HG02763 (cell line): Measurements from ENCODE around the gene CNIH3.
A peak's percentile ranks its signal among the peaks of the same experiment; 100 is the strongest.

Experiments used
- ATAC-seq: cut with Tn5 transposase; IDR thresholded peaks from one replicate; pipeline ENCODE4 v1.9.1; 2021; ENCODE audit warnings: mild to moderate bottlenecking, moderate library complexity; ENCODE audit not compliant: unreplicated experiment

Gene CNIH3

GRCh38 chr1:224613486-224613885 is 2.6 kb upstream of the CNIH3 start:
- no peak for ATAC-seq

- ATAC-seq, result no peak
These were observed 766 bp downstream of the CNIH3 start for GRCh38 chr1:224616756-224617409.

GRCh38 chr1:224617410-224618355 is 1.6 kb downstream of the CNIH3 start:
- no peak for ATAC-seq

GRCh38 chr1:224619209-224619608 is 3.1 kb downstream of the CNIH3 start:
- no peak for ATAC-seq

GRCh38 chr1:224620105-224620504 is 4.0 kb downstream of the CNIH3 start:
- ATAC-seq, result no peak

- ATAC-seq, result no peak
These were observed 5.9 kb downstream of the CNIH3 start for GRCh38 chr1:224621813-224622682.

GRCh38 chr1:224622831-224623230 is 6.7 kb downstream of the CNIH3 start:
- no peak for ATAC-seq

- no peak for ATAC-seq
These were observed 7.2 kb downstream of the CNIH3 start for GRCh38 chr1:224623310-224623714.

- ATAC-seq, result peak; percentile 89
These were observed 7.7 kb downstream of the CNIH3 start for GRCh38 chr1:224623743-224624333.

GRCh38 chr1:224624432-224624831 is 8.3 kb downstream of the CNIH3 start:
- ATAC-seq, result no peak

- no peak for ATAC-seq
These were observed 9.9 kb downstream of the CNIH3 start for GRCh38 chr1:224626042-224626441.

GRCh38 chr1:224629965-224630364 is 13.8 kb downstream of the CNIH3 start:
- no peak for ATAC-seq

GRCh38 chr1:224631462-224632115 is 15.5 kb downstream of the CNIH3 start:
- ATAC-seq, result no peak

GRCh38 chr1:224632381-224632871 is 16.3 kb downstream of the CNIH3 start:
- no peak for ATAC-seq

GRCh38 chr1:224632921-224633321 is 16.8 kb downstream of the CNIH3 start:
- no peak for ATAC-seq

GRCh38 chr1:224635356-224635755 is 19.2 kb downstream of the CNIH3 start:
- no peak for ATAC-seq

- ATAC-seq, result no peak
These were observed 21.4 kb downstream of the CNIH3 start for GRCh38 chr1:224637515-224637914.

- ATAC-seq, result no peak
These were observed 21.8 kb downstream of the CNIH3 start for GRCh38 chr1:224637936-224638335.

- ATAC-seq, result no peak
These were observed 23.4 kb downstream of the CNIH3 start for GRCh38 chr1:224639426-224639975.

- ATAC-seq, result no peak
These were observed 23.9 kb downstream of the CNIH3 start for GRCh38 chr1:224640018-224640417.
